ENCODE results near the gene CDC42SE2. TPM values are rescaled to one million over a fixed set of nuclear protein-coding genes. Genes with fewer than 3 reads are reported as not detected.

The CDC42SE2 gene
- total RNA-seq, 1 experiment from 2014 or later, result 46.1 TPM

GRCh38 chr5:131369558-131369957, 105.7 kb downstream of the CDC42SE2 start:
- ATAC-seq (no peak), DNase-seq (ENCODE audit: low read depth, low spot score) (no peak)
- H3K36me3 ChIP-seq (ENCODE audit: control insufficient read depth, insufficient read depth, low read length), result no peaks in the 10 kb centered on the region
- H3K27me3 ChIP-seq (ENCODE audit: control insufficient read depth, insufficient read depth, low read length), result no peaks in the 10 kb centered on the region
- intact Hi-C loops (cut with micrococcal nuclease; ENCODE audit: unreplicated experiment) (no loop called here), in situ Hi-C loops (cut with HindIII; ENCODE audit: low pct_unique_long_range_greater_than_20kb, low sequenced_read_pairs) (no loop called here)
- no peak overlapping the region for H3K27ac ChIP-seq (ENCODE audit: low read length)
- no TSS peak for BruUV-seq (replicated peaks)
- H3K4me1 ChIP-seq (ENCODE audit: control insufficient read depth, insufficient read depth, low read length), result no peaks in the 10 kb centered on the region
- no peak overlapping the region for H3K4me3 ChIP-seq (ENCODE audit: low read depth in 2 of 2, low read length in 2 of 2)
- ChIA-PET POLR2A (no interaction called here), CTCF (no interaction called here)
- H3K9me3 ChIP-seq (ENCODE audit: control insufficient read depth, insufficient read depth, low read depth, low read length), result no peaks in the 10 kb centered on the region
- TF ChIP-seq TCF7L2 (IDR thresholded peaks at IDR 0.05; ENCODE audit: low read depth, low read length), result no peak
- no peak for TF ChIP-seq SIN3A (IDR thresholded peaks at IDR 0.05; ENCODE audit: borderline replicate concordance, insufficient read depth, low read depth, low read length)
- no peak for TF ChIP-seq CTCF (IDR thresholded peaks at IDR 0.05)
- no peak for TF ChIP-seq REST (IDR thresholded peaks at IDR 0.05; ENCODE audit: insufficient read depth in 1 of 2, low read depth in 2 of 2, low read length in 1 of 2)
- no peak for TF ChIP-seq POLR2AphosphoS5 (IDR thresholded peaks at IDR 0.05; ENCODE audit: low read depth, low read length)

GRCh38 chr5:131371835-131372234, 108.0 kb downstream of the CDC42SE2 start:
- ATAC-seq, result no peak
- H3K36me3 ChIP-seq (ENCODE audit: control insufficient read depth, insufficient read depth, low read length), result no peaks in the 10 kb centered on the region
- TF ChIP-seq CTCF (IDR thresholded peaks at IDR 0.05) (no peak), REST (IDR thresholded peaks at IDR 0.05; ENCODE audit: insufficient read depth in 1 of 2, low read depth in 2 of 2, low read length in 1 of 2) (no peak), SIN3A (IDR thresholded peaks at IDR 0.05; ENCODE audit: borderline replicate concordance, insufficient read depth, low read depth, low read length) (no peak), POLR2AphosphoS5 (IDR thresholded peaks at IDR 0.05; ENCODE audit: low read depth, low read length) (no peak), TCF7L2 (IDR thresholded peaks at IDR 0.05; ENCODE audit: low read depth, low read length) (no peak)
- CTCF ChIA-PET, result no interaction called here
- POLR2A ChIA-PET, result no interaction called here
- no peaks in the 10 kb centered on the region for H3K27me3 ChIP-seq (ENCODE audit: control insufficient read depth, insufficient read depth, low read length)
- no peaks in the 10 kb centered on the region for H3K9me3 ChIP-seq (ENCODE audit: control insufficient read depth, insufficient read depth, low read depth, low read length)
- in situ Hi-C loops (cut with HindIII; ENCODE audit: low pct_unique_long_range_greater_than_20kb, low sequenced_read_pairs), result no loop called here
- intact Hi-C loops (cut with micrococcal nuclease; ENCODE audit: unreplicated experiment), result no loop called here
- no peaks in the 10 kb centered on the region for H3K4me1 ChIP-seq (ENCODE audit: control insufficient read depth, insufficient read depth, low read length)
- no peak overlapping the region for H3K27ac ChIP-seq (ENCODE audit: low read length)
- H3K4me3 ChIP-seq (ENCODE audit: low read depth in 2 of 2, low read length in 2 of 2), result no peak overlapping the region
- DNase-seq (ENCODE audit: low read depth, low spot score), result no peak
- BruUV-seq (replicated peaks), result no TSS peak
